22Rv1 (cell line): ENCODE measurements around the gene ANKRD13C.
"Not testable (repeated sequence)": the region's sequence is repeated elsewhere in the genome, so short reads cannot be mapped to it uniquely, and the experiment has no call there.

Source experiments
- H3K27ac ChIP-seq: fragments of 450-650 bp; 2 replicates; pipeline ENCODE4 v1.5.1; 2017
- CTCF ChIP-seq: fragments of 450-650 bp; IDR thresholded peaks from 2 replicates; pipeline ENCODE4 v1.5.1; 2017; ENCODE audit warnings: mild to moderate bottlenecking
- ZFX ChIP-seq: fragments of 450-650 bp; IDR thresholded peaks from 2 replicates; pipeline ENCODE4 v1.6.1; 2017; ENCODE audit warnings: antibody characterized with exemption, borderline replicate concordance

Gene ANKRD13C

GRCh38 chr1:70358921-70359564 is 4.5 kb upstream of the ANKRD13C start:
- no peak overlapping the region for H3K27ac ChIP-seq

GRCh38 chr1:70355920-70356319 is 1.4 kb upstream of the ANKRD13C start:
- TF ChIP-seq CTCF = no peak
- TF ChIP-seq ZFX = no peak
- H3K27ac ChIP-seq = no peak overlapping the region

More at GRCh38 chr1:70358921-70359564, 4.5 kb upstream of the ANKRD13C start:
- no peak for TF ChIP-seq ZFX
- TF ChIP-seq CTCF = no peak

DNA sequence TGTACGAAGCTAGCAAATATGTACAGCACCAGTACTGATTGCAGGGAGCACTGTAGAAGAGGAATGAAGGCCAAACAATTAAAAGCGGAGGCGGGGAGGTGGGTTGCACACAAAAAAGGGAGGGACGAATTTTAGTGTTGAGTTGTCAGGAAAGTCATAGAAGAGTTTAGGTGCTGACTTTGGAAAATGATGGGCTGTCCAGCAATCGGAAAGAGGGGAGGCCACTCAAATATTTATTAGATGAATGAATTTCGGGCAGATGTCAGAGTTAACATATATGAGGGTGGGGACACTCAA is 537 bp upstream of the ANKRD13C start:
- H3K27ac ChIP-seq = peak overlapping the region; percentile 83
- no peak for TF ChIP-seq ZFX

- H3K27ac ChIP-seq = peak overlapping the region; percentile 83
- TF ChIP-seq CTCF = no peak
- no peak for TF ChIP-seq ZFX
These were observed 756 bp downstream of the ANKRD13C start for GRCh38 chr1:70353601-70354331.

GRCh38 chr1:70353044-70353443 is 1.5 kb downstream of the ANKRD13C start:
- no peak for TF ChIP-seq CTCF
- no peak overlapping the region for H3K27ac ChIP-seq

DNA sequence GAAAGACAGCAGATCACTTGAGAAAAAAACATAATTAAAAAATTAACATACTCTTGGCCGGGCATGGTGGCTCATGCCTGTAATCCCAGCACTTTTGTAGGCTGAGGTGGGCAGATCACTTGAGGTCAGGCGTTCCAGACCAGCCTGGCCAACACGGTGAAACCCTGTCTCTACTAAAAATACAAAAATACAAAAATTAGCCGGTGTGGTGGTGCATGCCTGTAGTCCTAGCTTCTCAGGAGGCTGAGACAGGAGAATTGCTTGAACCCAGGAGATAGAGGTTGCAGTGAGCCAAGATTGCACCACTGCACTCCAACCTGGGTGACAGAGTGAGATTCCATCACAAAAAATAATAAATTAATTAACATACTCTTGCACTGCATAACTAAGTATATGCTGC is 4.7 kb downstream of the ANKRD13C start:
- not testable (repeated sequence) for H3K27ac ChIP-seq

DNA sequence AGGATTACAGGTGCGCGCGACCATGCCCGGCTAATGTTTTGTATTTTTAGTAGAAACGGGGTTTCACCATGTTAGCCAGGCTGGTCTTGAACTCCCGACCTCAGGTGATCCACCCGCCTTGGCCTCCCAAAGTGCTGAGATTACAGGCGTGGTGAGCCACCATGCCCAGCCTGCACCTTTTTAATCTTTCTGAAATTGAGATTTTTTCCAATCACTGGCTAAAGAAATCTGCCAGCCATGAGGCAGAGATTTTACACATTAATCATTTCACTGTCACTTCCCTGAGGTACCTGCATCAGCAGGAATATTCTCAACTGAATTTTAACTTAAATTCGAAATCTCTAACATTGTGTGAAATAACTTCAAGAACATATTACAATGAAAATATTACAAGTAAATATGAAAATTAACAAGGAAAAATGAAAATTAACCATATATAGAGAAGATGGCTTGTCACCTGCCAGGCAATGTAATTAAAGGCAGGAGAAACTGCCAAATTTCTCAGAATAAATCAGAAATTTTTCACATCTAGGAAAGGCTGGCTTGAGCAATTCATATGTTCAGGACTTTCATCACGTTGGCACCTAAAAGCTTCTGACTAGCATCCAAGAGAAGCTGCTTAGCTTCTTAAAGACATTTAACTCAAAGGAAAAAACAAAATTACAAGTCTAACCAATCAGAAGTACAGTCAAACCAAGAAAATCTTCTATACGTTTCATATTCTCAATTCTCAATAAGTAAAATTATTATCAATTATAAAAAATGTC is 5.9 kb downstream of the ANKRD13C start:
- no peak for TF ChIP-seq ZFX
- H3K27ac ChIP-seq = no peak overlapping the region

- H3K27ac ChIP-seq = not testable (repeated sequence)
These were observed 14.9 kb downstream of the ANKRD13C start for GRCh38 chr1:70339644-70340043.

DNA sequence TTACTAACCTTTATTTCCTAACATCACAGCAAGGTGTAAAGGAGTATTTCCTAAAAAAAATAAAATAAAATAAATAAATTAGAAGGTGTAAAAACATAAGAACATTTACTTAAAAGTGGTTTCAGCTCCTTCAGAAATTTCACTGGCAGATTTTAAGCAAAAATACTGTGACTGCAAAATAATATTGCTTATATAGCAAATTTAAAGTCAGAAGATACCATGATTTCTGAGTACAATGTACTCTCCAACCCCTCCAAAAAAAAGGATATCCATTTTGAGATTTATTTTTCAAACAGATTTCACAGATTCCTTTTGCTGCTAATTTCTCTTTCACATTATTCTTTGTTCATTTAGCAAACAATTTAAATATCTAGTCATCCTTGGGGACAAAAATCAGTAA is 18.5 kb downstream of the ANKRD13C start:
- TF ChIP-seq CTCF (no peak), ZFX (no peak)
- H3K27ac ChIP-seq = no peak overlapping the region
